Measurements from ENCODE around the gene TUSC2.
A peak's percentile ranks its signal among the peaks of the same experiment; 100 is the strongest.

TUSC2 gene

DNA sequence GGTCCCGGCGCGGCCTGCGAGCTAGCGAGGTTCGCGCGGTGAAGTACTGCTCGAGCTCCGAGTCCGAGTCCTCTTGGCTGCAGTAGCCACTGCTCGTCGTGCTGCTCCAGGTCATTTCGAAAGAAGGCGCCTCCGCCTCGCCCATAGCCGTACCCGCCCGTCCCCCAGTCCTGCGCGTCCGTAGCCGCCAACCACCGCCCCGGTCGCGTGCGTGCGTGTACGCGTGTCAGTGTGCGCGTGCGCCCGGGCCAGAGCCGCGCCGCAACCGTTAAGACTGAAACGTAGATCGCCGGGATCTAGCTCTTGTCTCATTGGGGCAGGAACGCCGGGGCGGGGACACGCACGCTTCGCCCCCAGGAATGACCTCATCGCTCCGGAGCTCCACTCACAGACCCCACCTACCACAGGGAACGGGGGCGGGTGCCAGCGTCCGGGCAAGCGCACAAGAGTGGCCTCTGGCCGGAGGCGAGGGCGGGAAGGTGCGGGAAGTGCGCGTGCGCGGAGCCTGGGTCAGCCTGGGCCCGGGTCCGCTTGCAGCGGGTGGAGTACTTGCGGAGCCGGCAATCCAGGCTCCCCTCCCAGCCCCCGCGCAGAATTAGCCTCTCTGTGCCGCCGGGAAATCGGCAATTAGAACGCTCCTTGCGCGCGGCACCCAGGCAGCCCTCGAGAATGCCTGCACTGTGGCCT lies 9.3 kb upstream of the TUSC2 start:
- DNase-seq (ENCODE audit: extremely low read depth in 1 of 2, low read depth in 1 of 2), result peak; percentile 84 to 88

DNA sequence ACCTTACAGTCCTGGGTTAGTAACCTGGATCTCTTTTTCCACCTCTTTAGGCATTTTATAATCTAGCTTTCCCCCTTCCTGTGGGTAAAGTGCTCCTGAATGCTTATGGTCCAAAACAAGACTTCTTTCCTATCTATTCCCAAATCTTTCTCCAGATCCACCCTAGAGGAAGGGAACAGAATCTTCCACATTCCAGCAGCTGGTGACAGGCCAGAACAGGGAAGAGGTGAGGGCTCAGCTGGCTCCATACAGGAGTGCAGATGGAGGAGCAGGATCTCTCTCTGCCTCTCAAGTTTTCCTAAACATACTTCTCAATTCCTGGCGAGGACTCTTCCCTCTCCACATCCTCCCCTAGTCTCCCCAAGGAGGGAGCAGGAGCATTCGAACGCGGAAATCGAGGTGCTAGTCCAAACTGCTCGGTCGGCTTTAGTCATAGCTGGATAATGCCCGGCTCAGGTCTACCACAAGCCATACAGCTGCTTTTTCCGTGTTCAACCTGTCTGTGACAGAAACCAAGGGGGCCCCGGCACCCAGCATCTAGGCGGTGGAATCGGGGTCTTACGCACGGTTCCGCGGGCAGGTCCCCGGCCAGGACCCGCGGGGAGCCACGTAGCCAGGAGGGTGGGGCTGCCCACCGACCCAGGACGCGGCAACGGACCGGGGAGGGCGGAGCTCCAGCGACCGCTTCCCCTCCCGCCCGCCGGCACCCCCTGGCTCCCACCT lies 8.6 kb upstream of the TUSC2 start:
- no peak for DNase-seq (ENCODE audit: extremely low read depth in 1 of 2, low read depth in 1 of 2)

DNA sequence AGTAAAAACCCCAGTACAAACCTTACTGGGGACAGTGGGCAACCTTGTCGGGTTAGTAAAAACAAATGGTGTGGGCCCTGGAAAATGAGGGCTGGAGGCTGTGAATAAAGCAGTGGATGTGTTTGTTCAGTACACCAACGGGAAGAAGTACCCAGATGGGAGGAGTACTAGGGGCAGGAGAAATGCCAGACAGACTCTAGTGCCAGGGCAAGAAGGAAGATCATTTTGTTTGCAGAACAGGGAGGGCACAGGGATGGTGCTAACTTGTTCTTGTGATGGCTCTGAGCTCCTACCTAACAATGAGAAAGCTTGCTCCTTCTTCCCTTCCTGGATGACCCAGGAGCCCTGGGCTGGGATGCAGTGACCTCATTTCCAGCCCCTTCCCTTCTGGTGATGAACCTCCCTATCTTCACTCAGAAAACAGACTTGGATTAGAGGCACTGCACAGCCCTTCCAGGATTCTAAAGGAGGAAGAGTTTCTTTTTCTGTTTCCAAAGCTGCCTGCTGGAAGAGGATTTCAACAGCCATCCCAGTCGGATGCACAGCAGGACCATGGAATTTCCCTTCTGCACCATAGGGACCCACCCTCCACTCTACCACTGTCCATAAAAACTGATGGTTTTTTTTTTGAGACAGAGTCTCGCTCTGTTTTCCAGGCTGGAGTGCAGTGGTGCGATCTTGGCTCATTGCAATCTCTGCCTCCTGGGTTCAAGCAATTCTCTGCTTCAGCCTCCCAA lies 6.5 kb upstream of the TUSC2 start:
- DNase-seq (ENCODE audit: extremely low read depth in 1 of 2, low read depth in 1 of 2), result no peak

DNA sequence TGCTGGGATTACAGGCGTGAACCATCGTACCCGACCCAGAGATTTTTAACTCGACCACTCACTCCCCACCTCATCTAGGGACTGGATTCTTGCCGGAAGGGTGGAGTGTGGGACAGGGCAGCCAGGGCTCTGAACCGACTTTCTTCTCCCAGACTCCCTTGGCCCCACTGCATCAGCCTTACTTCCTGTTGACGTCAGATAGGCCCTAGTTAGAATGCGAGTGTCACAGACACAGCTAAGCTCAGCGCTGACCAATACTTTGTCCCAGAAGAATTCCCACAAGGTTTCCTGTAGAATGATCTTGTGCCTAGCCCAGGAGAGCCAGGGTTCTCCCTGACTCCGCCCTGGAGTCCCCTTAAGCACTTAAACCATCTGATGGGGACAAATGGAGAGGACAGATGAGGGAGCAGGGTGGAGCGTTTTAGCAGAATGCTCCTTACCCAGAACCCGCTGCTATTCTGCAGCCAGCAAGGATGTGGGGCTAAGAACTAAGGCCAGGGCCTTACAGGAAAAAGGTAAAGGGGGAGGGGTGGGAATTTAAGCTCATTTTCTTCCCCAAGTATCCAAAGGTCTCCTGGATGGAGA lies 5.8 kb upstream of the TUSC2 start:
- DNase-seq (ENCODE audit: extremely low read depth in 1 of 2, low read depth in 1 of 2), result no peak

DNA sequence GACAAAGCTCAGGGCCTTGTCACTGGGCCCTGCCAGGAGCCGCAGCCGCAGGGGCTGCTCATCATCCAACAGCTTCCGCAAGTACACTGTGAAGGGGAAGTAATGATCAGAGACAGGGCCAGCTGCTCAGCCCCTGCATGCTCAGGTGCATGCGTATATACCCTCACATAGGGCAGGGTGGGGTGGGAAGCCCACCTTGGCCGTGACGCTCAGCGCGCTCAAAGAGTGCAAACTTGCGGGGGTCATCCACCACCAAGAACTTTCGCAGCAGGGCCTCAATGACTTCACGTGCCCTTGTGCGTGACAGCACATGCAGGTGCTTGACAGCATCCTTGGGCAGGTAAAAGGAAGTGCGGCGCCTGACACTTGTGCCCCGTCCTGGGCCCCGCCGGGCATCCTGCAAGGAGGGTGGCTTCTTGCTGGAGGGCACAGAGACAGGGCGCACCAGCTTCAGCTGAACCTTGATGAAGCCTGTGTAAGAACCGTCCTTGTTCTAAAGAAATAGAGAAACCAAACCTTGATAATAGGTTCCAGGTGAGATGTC lies 3.4 kb upstream of the TUSC2 start:
- DNase-seq (ENCODE audit: extremely low read depth in 1 of 2, low read depth in 1 of 2), result no peak

DNA sequence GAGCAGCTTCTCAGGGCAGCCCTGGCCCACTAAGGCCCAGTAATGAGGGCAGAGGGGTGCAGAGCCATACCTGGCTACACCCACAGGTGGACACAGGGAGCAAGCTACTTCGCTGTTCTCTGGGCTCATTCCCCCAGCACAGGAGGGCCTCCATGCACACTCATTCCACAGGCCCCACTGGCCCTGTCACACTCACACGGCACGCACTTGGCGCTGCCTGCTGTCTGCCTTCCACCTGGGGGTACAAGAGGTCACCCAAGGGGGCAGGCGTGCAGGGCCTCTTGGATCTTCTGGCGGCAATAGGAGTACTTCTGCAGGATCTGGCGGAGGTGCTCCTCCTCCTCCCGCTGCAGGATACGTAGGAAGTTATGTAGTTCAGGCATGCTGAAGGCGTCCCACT lies 2.3 kb upstream of the TUSC2 start:
- DNase-seq (ENCODE audit: extremely low read depth in 1 of 2, low read depth in 1 of 2), result no peak

DNA sequence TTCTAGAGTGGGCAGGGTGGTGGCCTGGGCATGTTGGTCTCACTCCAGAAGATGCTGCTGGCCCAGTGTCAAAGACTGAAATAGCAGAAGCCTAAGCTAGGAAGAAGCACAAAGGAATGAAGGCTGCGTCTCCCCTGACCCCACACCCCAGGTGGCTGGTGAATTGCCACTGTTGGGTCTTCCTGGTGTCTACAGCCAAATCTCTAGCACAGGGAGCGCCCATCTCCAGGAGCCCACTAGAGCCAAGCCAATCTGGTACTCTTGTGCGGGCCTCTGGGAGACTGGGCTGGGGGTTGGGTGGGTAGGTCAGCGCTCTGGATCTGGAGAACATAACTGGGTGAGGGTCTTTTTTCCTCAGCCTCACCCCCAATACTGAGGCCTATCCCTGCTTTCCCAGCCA lies 894 bp downstream of the TUSC2 start:
- no peak for DNase-seq (ENCODE audit: extremely low read depth in 1 of 2, low read depth in 1 of 2)

DNA sequence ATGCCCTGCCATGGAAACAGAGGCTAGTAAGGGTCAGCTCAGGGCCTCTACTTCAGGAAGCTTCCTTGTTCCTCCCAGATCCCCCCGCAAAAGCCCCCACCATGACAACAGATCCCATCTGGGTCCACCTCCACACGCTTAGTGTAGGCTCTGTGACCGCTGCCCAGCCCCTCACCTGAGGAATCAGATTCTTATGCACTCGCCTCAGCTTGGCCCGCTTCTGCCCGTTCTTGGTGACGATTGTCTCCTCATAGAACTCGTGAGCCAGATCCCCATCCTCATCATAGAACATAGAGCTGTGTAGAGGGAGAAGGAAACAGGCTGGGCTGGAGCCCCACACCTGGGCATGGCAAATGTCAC lies 1.9 kb downstream of the TUSC2 start:
- no peak for DNase-seq (ENCODE audit: extremely low read depth in 1 of 2, low read depth in 1 of 2)

DNA sequence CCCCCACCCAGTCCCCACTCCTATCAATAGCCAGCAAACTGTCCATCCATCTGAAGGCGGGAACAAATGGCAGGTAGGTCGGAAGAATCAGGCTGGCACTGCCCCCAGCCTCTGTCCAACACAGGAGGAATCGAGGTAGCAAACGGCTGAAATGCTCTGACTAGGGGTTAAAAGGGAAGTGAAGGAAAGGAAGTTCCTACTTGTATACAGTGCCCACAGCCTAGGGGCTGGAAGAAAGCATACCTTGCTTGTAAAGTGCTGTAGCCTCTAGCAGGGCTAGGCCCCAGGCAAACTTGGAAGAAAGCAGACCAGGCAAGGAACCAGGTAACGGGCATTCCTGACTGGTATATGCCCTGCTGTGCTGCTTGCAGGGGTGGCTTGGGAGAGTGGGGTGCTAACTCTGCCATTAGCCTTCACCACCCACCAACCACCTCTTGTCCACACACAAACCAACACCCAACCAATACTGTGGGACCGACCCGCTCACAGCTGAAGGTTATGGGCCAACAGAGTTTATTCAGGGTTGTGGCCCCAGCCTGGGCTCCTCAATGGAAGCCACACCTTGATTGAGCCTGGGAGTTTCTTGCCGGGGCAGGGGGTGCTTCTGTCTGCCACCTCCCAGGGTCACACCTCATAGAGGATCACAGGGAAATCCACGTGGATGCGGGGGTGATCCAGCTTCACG lies 2.4 kb downstream of the TUSC2 start:
- DNase-seq (ENCODE audit: extremely low read depth in 1 of 2, low read depth in 1 of 2), result no peak

DNA sequence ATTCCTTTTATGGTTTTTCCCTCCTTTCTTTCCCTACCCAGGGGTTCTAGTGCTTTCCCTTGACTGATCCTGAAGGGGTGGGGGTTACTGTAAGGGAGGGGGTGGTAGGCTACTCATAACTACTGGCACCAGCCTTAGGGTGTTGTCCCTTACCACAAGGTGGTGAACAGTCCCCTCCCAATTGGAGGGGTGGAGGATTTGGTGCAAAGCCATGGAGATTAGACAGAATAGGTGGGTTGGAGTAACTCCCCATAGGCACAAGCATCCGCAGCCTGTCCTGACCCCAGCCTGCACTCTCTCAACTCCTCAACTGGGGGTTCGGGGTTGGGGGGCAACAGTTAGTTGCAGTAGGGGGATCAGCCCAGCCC lies 2.9 kb downstream of the TUSC2 start:
- no peak for DNase-seq (ENCODE audit: extremely low read depth in 1 of 2, low read depth in 1 of 2)

DNA sequence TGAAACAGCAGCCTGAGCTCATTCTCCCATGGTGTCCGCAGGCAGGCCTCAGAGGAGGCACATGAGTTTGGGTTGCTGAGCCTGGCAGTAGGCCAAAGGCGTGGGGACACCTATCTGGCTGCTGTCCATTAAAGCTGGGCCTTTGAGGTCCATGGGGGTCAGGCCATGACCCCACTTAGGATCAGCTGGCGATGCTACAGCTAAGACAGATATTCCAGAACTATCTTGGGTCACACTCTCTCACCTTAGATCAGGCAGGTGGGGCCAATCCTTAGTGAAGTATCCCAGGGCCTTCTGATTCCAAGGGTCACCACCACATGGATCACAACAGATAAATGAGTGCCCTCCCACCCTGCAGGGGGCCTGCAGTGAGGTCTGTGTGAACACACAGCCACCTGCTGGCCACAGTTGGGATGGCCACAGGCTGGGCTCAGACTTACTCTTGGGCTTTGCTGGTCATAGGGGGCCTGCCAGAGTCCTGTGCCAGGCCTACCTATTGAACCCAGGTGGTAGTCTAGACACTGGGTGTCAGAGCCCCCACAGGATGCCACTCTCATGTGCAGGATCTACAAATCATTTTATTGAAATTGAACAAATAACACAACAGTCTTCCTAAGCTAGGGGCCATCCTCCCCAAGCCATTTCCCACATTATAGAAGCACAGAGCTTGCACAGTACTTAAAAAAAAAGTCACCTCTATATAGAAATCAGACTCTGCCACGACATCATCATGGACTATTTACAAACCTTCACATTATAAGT lies 3.5 kb downstream of the TUSC2 start:
- peak in 1 of 2 donors; percentile 39 for DNase-seq (ENCODE audit: extremely low read depth in 1 of 2, low read depth in 1 of 2)

DNA sequence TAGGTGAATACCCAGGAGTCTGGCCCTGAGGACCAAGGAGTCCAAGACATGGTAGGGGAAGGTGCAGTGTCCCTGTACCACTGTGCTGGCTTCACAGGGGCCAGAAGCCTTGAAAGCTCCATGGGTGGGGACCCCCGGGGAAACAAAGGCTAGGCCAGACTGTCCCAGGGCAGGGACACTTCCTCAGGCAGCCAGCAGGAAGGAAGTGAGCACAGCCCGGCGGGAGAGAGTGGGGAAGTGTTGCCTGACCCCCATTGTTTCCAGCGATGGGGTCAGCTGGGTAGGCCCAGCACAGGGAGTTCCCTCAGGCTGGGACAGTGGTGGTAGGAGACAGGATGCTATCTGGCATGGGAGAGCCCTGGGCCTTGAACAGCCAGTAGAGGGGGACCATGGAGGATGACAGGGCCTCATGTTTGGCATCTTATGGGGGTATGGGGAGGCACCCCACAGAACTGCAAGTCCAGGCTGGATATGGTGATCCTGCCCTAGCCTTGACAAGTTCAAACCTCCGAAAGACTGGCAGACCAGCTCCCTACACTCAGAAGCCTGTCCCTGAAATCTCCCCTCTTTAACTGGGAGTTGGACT lies 4.3 kb downstream of the TUSC2 start:
- DNase-seq (ENCODE audit: extremely low read depth in 1 of 2, low read depth in 1 of 2), result no peak

DNA sequence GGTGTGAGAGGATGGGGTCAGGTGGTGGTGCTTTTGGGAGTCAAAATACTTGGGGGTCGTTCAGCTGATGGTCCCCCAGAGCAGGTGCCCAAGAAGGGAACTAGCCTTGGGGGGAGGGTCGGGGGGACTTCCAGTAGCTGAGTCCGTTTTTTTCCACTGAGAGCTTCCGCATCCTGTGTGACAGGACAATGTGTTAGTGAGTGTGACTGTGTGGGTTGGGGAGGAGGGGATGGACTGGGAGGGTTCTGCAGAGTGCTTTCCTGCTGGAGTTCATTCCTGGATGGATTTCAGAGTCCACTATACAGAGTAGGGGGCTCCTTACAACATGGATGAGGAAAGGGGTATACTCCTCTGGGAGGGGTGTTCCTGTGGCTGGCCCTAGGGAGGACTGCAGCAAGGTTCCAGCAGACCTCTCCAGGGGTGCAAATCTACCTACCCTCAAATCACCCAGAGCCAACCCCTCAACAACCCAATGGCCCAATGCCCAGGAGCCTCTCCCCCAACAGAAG lies 4.9 kb downstream of the TUSC2 start:
- DNase-seq (ENCODE audit: extremely low read depth in 1 of 2, low read depth in 1 of 2), result no peak

DNA sequence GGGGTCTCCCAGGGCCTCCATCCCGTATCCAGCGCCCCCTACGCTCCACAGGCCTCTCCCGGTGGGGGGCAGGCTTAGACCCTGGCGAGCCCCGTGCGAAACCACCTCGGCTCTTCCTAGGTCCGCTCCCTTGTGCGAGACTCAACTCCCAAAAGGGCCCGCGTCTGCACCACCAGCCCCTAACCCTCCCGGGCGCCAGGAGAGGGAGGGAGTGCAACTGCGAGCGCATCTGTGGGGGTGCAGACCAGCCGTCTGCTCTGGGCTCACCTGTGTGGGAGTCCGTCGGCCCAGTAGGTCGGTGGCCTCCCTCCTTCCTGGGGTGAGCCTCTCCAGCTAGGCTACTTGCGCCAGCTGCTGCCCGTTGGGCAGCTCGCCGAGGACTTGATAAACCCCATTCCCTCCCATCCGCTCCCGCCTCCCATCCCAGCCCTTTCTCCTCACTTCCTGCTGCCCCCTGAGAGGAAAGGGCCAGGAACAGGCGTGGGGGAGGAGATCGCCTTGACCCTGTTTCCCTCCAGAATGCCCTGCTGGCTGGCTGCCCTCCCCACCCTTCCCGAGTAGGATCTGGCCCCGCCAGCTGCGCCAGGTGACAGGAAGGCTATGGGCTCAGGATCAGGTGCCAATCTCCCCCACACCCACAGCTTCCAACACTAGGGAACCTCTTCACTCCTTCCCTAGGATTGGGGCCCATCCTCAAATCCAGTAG lies 5.5 kb downstream of the TUSC2 start, which contains the start of gene HYAL2:
HYAL2 (minus strand) TSS at position 360 of the 706 bp plus-strand sequence. CDS start 2,256 bp downstream, outside the sequence.
- DNase-seq (ENCODE audit: extremely low read depth in 1 of 2, low read depth in 1 of 2), result no peak

DNA sequence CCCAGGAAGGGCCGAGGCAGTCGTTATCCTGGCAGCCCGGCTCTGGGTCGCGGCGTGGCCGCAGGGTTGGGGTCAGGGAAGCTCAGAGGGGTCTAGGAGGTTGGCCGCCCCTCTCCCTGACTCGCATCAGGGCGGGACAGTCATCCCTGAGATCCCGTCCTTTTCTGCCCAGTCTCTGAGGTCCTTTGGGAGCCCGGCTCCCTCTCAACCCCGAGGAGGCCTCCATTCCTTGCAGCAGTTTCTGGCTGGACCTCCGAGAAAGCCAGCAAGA lies 6.0 kb downstream of the TUSC2 start:
- no peak for DNase-seq (ENCODE audit: extremely low read depth in 1 of 2, low read depth in 1 of 2)

DNA sequence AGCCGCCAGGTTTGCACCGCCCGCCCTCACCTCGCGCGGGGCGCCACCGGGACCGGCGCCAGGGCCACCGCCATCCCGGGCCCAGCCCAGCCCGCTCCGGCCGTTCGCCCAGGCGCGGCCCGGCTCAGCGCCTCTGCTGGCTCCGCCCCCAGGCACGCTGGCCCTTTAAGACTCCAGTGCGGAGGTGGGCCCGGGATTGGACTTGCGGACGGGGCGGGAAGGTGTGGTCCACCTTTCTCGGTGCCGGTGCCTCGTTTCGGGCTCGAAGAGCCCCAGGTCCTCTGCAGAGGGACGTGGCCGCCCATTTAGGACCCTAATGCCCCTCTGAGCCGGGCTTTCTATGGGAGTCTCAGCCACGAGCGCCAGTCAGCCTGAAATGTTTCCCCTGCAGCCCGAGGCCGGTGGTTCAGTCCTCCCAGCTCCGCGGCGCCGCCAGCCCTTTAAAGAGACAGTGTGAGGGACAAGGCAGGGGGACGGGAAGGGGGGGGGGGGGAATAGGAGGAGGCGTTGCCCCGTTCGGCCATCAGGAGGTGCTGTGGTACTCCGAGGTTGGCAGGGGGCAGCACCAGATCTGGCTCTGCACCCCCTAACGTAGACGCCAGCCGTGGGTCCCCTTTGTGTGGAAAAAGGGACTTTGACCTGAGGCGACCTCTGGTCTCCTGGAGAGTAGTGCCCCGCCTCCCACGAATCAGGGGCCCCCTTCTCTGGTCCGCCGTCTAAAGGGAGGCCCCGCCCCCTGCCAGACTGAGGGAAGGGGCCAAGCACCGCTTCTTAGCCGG lies 6.5 kb downstream of the TUSC2 start:
- peak; percentile 43 to 67 for DNase-seq (ENCODE audit: extremely low read depth in 1 of 2, low read depth in 1 of 2)

DNA sequence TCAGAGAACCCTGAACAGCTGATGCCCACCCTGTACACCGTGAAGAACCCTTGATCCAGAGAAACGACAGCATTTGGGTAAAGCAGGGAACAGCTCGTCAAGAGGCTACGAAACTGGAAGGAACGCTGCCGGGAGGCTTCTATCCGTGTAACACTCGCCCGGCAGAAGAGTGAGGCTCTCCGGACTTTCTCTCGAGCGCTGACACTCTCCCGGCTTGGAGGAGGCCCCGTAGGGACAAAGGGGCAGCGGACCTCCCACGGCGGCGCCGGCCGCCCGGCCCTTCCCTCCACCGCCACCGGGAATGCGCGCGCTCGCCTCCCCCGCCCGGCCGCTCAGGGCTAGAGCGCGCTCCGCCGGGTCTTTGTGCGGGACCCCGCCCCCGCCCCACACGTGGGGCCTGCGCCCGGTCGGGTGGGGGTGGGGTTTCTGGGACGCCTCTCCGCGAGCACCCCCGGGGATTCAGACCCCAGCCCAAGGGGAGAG lies 7.1 kb downstream of the TUSC2 start:
- peak in 1 of 2 donors; percentile 38 for DNase-seq (ENCODE audit: extremely low read depth in 1 of 2, low read depth in 1 of 2)

All from activated CD8-positive, alpha-beta memory T cell treated with anti-CD3 and anti-CD28 coated beads for 1 hour (primary cell).